ENCODE measurements around the gene SGMS1. TPM values are rescaled to one million over a fixed set of nuclear protein-coding genes. Genes with fewer than 3 reads are reported as not detected.

Gene SGMS1
- total RNA-seq, 1 donor from 2014 or later = 24.1 TPM

DNA sequence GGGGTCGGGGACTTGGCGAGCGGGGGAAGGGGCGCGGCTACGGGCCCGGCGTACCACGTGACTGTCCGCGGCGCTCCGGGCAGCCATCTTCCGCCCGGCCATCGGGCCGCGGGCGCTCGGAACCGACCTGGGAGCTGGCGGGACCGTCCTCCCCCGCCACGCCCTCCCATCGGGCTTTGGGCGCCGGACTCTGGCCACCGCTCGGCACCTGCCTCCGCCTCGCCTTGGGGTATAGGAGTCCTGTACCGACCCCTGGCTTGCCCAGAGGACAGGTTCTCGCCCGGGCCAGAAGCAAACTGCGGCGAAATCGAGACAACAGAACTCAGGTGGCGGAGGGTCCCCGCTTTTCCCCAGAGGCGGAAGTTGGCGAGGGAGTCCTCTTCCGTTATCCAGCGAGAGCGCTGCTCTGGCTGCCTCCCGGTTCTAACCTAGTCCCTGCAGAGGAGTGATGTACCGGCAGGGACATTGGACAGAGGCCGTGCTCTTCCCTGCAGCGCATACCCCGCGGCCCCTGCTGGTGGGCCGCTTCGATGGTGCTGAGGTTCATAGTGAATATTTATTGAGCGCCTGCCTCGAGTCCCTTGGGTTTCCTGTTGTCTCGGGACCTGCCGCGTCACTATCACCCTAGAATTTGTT is 1.2 kb upstream of the SGMS1 start:
- peak; percentile 77 for DNase-seq
- Mint-ChIP-seq H3K36me3 (ENCODE audit: unreplicated experiment) (no peaks in the 10 kb centered on the region), H3K9me3 (ENCODE audit: unreplicated experiment) (peaks cover 25% of the 10 kb centered on the region), H3K4me3 (ENCODE audit: unreplicated experiment) (peak overlapping the region; percentile 95), H3K27ac (ENCODE audit: unreplicated experiment) (peak overlapping the region; percentile 98), H3K27me3 (ENCODE audit: unreplicated experiment) (peaks cover 19% of the 10 kb centered on the region), H3K4me1 (ENCODE audit: low read depth, unreplicated experiment) (peaks cover 13% of the 10 kb centered on the region)
- TF ChIP-seq, protein P1, sequence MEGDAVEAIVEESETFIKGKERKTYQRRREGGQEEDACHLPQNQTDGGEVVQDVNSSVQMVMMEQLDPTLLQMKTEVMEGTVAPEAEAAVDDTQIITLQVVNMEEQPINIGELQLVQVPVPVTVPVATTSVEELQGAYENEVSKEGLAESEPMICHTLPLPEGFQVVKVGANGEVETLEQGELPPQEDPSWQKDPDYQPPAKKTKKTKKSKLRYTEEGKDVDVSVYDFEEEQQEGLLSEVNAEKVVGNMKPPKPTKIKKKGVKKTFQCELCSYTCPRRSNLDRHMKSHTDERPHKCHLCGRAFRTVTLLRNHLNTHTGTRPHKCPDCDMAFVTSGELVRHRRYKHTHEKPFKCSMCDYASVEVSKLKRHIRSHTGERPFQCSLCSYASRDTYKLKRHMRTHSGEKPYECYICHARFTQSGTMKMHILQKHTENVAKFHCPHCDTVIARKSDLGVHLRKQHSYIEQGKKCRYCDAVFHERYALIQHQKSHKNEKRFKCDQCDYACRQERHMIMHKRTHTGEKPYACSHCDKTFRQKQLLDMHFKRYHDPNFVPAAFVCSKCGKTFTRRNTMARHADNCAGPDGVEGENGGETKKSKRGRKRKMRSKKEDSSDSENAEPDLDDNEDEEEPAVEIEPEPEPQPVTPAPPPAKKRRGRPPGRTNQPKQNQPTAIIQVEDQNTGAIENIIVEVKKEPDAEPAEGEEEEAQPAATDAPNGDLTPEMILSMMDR (IDR thresholded peaks at IDR 0.05; ENCODE audit: partially characterized antibody, unreplicated experiment) = peak; percentile 56

DNA sequence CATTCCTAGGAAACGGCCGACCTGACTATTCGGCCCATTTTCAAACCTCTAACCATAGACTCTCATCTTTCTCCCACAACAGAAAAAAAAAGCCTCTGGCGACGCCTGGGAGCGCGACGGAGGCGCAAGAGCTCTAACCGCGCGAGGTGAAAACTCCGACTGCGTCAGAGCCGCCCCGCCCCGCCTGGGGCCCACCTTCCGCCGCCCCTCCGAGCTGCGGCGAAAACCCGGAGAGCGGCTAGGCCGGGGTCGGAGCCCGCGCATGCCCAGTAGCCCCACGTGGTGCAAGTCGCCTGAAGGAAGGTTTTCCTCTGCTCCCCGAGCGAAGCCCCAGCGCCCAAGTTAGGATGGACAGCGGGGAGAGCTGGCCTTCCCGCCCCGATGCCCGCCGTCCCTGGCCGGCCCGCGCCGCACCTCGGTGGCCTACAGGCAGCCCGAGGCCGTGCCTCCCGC is 683 bp upstream of the SGMS1 start:
- Mint-ChIP-seq H3K36me3 (ENCODE audit: unreplicated experiment) (no peaks in the 10 kb centered on the region), H3K9me3 (ENCODE audit: unreplicated experiment) (peaks cover 25% of the 10 kb centered on the region), H3K4me3 (ENCODE audit: unreplicated experiment) (peak overlapping the region; percentile 89), H3K4me1 (ENCODE audit: low read depth, unreplicated experiment) (peaks cover 17% of the 10 kb centered on the region), H3K27ac (ENCODE audit: unreplicated experiment) (peak overlapping the region; percentile 95), H3K27me3 (ENCODE audit: unreplicated experiment) (peaks cover 19% of the 10 kb centered on the region)
- TF ChIP-seq, protein P1 (IDR thresholded peaks at IDR 0.05; ENCODE audit: partially characterized antibody, unreplicated experiment) = no peak
- peak; percentile 99 for DNase-seq

DNA sequence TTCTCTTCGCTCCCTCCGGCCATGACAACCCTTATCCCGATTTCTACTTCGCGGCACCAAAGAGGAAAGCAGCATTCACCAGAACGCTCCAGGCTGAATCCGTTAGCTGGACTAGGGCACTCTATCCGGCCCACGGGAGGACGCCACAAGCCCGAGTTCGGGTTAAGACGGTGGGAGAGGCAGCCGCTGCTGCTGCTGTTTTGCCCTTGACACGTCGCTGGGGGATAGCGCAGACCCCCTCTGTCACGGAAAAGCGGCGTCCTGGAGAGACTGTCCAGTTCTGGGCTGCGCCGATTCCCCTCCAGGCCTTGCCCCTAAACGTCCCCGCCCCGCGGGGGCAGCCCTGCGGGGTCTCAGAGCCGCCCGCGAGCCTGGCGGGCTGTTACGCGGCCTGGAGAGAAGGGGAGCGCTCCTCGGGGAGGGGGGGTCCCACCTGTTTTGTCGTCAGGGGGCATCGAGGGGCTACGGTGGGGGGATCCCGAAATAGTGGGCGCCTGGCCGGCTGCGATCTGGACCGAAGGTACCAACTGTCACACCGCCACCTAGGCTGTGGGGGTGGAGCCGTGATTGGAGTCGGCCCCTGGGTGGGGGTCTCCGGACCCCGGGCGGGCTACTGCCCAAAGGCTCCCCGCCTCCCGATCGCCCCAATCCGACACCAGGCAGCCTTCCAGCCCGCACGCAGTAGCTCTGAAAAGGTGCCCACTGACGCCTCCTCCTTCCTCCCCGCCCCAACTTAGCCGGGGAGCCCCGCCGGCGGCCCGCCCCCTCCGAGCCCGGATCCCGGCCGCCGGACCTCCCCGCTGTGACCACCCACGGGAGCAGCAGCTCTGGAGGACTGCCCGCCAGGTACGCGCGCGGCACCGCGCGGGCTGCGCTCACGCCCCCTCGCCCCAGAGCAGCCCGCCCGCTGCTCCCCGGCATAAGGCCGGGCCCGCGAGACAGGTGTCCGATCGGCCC is 772 bp downstream of the SGMS1 start:
- Mint-ChIP-seq H3K4me3 (ENCODE audit: unreplicated experiment) (peak overlapping the region; percentile 96), H3K36me3 (ENCODE audit: unreplicated experiment) (no peaks in the 10 kb centered on the region), H3K27me3 (ENCODE audit: unreplicated experiment) (peaks cover 19% of the 10 kb centered on the region), H3K4me1 (ENCODE audit: low read depth, unreplicated experiment) (peaks cover 29% of the 10 kb centered on the region), H3K9me3 (ENCODE audit: unreplicated experiment) (peaks cover 26% of the 10 kb centered on the region), H3K27ac (ENCODE audit: unreplicated experiment) (peak overlapping the region; percentile 94)
- TF ChIP-seq, protein P1 (IDR thresholded peaks at IDR 0.05; ENCODE audit: partially characterized antibody, unreplicated experiment) = no peak
- DNase-seq = peak; percentile 58

DNA sequence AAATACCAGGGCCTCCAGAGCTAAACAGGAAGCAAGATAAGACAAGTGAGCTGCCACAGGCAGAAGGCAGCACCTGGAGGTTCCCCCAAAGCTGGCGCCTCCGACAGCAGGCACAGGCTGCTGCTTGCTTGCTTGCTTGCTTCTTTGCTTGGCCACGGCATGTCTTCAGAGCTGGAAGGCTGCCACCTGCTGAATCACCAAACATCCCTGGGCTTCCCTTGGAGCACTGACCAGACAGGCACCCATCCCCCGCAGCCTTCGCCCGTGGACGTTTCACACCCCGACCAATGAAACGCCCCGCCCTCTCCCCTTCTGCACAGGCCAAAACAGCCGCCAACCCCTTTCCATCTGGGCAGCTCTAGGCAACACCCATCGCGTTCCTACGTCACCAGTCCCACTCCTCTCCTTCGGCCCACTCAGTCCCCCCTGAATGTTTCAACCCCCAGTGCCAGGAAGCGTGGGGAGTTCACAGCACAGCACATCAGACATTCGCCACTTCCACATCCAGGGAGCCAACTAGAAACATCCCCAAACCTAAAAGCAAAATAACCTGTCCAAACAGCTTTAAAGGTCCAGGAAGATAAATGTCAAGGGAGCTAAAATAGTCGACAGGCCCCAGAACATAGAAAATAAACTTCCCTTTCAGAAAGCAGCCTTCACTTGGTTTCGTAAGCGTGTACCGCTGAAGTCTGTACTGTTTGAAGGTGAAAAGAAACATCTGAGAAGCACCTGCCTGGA is 1.6 kb downstream of the SGMS1 start:
- TF ChIP-seq, protein P1 (IDR thresholded peaks at IDR 0.05; ENCODE audit: partially characterized antibody, unreplicated experiment) = no peak
- Mint-ChIP-seq H3K9me3 (ENCODE audit: unreplicated experiment) (peaks cover 26% of the 10 kb centered on the region), H3K4me1 (ENCODE audit: low read depth, unreplicated experiment) (peaks cover 29% of the 10 kb centered on the region), H3K36me3 (ENCODE audit: unreplicated experiment) (no peaks in the 10 kb centered on the region), H3K4me3 (ENCODE audit: unreplicated experiment) (peak overlapping the region; percentile 96), H3K27me3 (ENCODE audit: unreplicated experiment) (peaks cover 19% of the 10 kb centered on the region), H3K27ac (ENCODE audit: unreplicated experiment) (peak overlapping the region; percentile 94)
- peak; percentile 86 for DNase-seq

Measured in glutamatergic neuron (in vitro differentiated cells).